GM12892 (cell line): Measurements from ENCODE around the gene ITGB7.

Experiments used
- POLR2A ChIP-seq: IDR thresholded peaks from 2 replicates; pipeline ENCODE4 v1.6.1; 2011; ENCODE audit warnings: low read depth, low read length, control low read depth
- TAF1 ChIP-seq: IDR thresholded peaks from 2 replicates; pipeline ENCODE4 v1.6.1; 2011; ENCODE audit warnings: low read depth, mild to moderate bottlenecking, control low read depth, low read length, borderline replicate concordance

- no peak for TF ChIP-seq TAF1
- no peak for TF ChIP-seq POLR2A
Measured at GRCh38 chr12:53229454-53229853, 22.4 kb upstream of the ITGB7 start.
